RPMI8226 (cell line): Measurements from ENCODE around the gene SCYL3.
"Not testable (repeated sequence)": the region's sequence is repeated elsewhere in the genome, so short reads cannot be mapped to it uniquely, and the experiment has no call there.

Source experiments
- DNase-seq: peaks from one replicate; pipeline ENCODE4 v3.0.0-alpha.2; 2015

The SCYL3 gene

GRCh38 chr1:169899519-169900217 lies 6.0 kb upstream of the SCYL3 start:
- no peak for DNase-seq

- no peak for DNase-seq
These were observed 2.3 kb upstream of the SCYL3 start for GRCh38 chr1:169896013-169896412.

- no peak for DNase-seq
These were observed 889 bp upstream of the SCYL3 start for GRCh38 chr1:169894424-169895145.

GRCh38 chr1:169892927-169893644 lies 610 bp downstream of the SCYL3 start:
- DNase-seq, result peak; percentile 20

DNA sequence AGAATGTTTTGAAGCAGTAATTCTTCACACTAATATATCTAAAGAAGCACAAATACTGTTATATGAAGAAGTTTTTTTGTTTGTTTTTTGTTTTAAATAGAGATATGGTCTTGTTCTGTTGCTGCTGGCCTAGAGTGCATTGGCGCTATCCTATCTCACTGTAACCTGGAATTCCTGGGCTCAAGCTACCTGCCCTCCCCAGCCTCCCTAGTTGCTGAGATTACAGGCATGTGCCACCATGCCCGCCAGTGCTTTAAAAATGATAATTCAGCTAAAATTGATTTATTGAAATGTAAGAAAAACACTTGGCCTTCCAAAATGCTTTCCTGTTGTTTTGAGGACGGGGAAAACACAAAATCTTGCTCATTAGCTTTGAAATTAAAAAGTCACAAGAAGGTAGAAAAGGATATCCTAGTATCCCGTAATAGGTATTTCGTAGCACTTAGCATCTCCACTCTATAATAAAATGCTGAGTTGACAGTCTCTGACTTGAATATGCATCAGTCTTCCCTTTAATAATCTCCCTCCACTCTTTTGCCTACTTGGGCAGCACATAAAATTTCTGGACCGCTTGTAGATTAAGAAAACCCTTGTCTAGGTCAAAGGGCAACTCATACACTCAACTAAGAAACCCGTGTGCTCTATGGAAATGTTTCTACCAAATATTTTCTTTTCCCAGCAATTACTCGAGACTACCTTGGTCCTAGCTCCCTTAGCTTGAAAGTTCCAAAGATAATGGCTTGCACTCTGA lies 1.3 kb downstream of the SCYL3 start:
- DNase-seq, result no peak

- no peak for DNase-seq
These were observed 2.2 kb downstream of the SCYL3 start for GRCh38 chr1:169891539-169891885.

GRCh38 chr1:169890761-169891538 lies 2.7 kb downstream of the SCYL3 start:
- no peak for DNase-seq

GRCh38 chr1:169889871-169890270 lies 3.8 kb downstream of the SCYL3 start:
- DNase-seq, result no peak

DNA sequence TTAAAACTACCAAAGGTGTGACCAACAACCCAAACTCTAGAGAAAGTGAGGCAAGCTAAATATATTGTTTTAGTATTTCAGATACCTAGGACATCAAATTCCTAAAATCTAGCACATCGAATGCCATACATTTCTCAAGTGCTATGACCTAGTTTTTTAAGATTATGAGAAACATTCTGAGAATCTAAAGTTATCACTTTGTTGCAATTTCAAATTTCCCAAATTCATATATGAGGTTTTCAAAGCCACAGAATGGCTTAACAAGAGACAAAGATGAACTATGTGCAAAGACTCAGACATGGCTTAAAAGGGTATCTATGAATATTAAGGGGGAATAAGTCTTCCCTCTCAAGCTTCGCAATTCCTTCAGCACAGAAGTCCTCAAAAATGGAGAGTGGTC lies 6.8 kb downstream of the SCYL3 start:
- no peak for DNase-seq

- DNase-seq, result no peak
These were observed 7.3 kb downstream of the SCYL3 start for GRCh38 chr1:169886422-169886821.

- DNase-seq, result no peak
These were observed 8.5 kb downstream of the SCYL3 start for GRCh38 chr1:169885207-169885606.

DNA sequence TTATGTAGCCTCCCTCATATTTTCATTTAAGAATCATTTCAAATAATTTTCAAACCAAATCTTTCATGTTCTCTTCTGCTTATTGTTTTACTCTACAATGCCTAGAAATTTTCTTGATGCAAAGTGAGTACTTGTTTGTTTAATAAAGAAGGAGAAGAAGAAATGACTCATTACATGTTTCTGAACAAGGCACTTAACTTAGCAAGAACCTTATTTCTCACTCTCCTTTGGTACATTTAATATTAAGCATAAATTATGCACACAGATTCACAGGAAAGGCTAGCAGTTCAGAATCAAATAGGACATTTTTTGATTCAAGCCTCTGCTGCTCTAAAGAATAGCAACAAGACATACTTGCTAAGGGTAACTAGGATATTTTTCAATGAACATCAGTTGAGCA lies 9.1 kb downstream of the SCYL3 start:
- DNase-seq, result no peak

- DNase-seq, result no peak
These were observed 11.6 kb downstream of the SCYL3 start for GRCh38 chr1:169882039-169882511.

DNA sequence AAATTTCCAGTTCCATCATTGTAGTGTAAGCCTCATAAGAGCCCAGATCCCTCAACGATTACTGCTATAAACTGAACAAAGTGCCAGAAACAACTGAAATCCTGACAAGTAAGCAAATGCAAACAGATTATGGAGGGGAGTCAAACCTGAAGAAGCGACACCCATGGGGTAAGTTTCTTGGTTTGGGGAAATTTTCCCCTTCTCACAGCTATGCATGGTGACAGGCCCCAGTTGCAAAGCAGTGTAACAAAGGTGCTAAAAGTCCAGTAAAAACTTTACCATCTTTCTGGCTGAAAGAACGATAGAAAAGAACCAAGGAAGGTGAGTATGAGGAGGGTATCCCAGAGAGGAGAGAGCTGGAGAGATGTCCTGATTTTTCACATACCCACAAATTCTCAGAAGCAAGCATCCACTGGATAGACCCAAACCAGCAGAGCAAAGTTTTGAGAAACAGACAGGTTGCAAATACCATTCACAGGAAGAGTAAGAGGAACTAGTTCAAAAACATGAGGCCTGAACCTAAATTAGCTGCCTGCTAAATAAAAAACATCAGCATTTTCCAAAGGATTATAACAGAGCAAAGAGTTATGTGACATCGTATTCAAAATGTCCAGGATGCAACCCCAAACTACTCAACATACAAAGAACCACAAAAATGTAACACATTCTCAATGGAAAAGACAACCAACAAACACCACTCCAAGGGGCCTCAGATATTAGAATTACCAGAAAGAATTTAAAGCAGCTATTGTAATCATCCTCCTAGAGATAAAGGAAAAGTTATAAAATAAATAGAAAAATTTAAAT lies 14.5 kb downstream of the SCYL3 start:
- DNase-seq, result no peak

- DNase-seq, result no peak
These were observed 15.2 kb downstream of the SCYL3 start for GRCh38 chr1:169878498-169878897.

DNA sequence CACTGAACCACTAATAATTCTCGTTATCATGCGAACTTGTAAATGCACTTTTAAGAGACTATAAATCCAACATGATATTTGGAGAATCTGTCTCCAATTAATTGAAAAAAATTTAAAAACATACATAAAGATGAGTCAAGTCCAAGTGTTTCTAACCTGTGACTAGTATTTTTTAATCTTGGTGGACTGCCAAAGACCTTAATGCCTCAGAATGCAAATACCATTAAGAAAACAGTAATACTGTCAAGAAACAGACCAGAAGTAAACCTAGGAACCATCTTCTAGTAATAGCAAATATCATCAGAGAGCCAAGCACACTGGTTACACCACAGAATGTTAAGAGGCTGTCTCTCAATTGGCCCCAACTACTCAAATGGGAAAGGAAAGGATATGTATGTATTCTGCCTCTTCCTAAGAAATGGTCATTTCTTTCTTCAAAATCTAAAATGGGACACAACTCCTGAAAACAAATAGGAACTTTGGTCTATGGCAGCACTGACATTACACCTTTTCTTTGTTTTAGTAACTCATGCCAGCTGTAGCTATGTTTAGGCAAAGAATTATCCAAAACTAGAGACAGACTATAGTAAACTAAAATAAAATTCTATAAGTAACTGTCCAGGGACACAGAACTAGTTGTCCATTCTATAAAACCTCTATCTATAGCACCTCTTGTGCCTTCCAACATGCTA lies 15.8 kb downstream of the SCYL3 start:
- no peak for DNase-seq

- no peak for DNase-seq
These were observed 19.5 kb downstream of the SCYL3 start for GRCh38 chr1:169874229-169874628.

- DNase-seq, result no peak
These were observed 20.0 kb downstream of the SCYL3 start for GRCh38 chr1:169873582-169874199.

- no peak for DNase-seq
These were observed 20.8 kb downstream of the SCYL3 start for GRCh38 chr1:169872906-169873305.

GRCh38 chr1:169871988-169872387 lies 21.7 kb downstream of the SCYL3 start:
- not testable (repeated sequence) for DNase-seq
